Pulmonary artery endothelial cell (primary cell): Measurements from ENCODE around the gene TTLL9. TPM values are rescaled to one million over a fixed set of nuclear protein-coding genes. Genes with fewer than 3 reads are reported as not detected.
"Not testable (repeated sequence)": the region's sequence is repeated elsewhere in the genome, so short reads cannot be mapped to it uniquely, and the experiment has no call there.

Source experiments
- DNase-seq: peaks from one replicate; pipeline ENCODE4 v3.0.0-alpha.2; 2011; ENCODE audit warnings: low read depth, low spot score
- total RNA-seq: library from RNA; depleted of rRNA; stranded (reverse); fragments of >200 nt; gene quantifications from 2 replicates; pipeline ENCODE4 v1.2.3, GENCODE V29; 2014

TTLL9 gene
- 0.04 and 0.07 TPM in 2 replicates for total RNA-seq

GRCh38 chr20:31869942-31870725, at the start of gene TTLL9, which contains the start of gene DUSP15:
TSS of gene TTLL9 (plus strand) at chr20:31870634. CDS start at chr20:31871127, 493 bp downstream.
TSS of gene DUSP15 (minus strand) at chr20:31870527. CDS start at chr20:31870337, 190 bp downstream.
- DNase-seq: no peak

DNA sequence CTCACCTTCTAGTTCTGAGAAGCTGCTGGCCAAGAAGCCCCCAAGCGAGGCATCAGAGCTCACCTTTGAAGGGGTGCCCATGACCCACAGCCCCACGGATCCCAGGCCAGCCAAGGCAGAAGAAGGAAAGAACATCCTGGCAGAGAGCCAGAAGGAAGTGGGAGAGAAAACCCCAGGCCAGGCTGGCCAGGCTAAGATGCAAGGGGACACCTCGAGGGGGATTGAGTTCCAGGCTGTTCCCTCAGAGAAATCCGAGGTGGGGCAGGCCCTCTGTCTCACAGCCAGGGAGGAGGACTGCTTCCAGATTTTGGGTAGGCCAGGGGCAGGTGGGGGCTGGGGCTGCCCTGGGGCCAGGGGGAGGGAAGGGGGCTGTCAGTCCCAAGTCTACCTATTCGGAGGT, 49.0 kb upstream of the TTLL9 start:
- no peak for DNase-seq

DNA sequence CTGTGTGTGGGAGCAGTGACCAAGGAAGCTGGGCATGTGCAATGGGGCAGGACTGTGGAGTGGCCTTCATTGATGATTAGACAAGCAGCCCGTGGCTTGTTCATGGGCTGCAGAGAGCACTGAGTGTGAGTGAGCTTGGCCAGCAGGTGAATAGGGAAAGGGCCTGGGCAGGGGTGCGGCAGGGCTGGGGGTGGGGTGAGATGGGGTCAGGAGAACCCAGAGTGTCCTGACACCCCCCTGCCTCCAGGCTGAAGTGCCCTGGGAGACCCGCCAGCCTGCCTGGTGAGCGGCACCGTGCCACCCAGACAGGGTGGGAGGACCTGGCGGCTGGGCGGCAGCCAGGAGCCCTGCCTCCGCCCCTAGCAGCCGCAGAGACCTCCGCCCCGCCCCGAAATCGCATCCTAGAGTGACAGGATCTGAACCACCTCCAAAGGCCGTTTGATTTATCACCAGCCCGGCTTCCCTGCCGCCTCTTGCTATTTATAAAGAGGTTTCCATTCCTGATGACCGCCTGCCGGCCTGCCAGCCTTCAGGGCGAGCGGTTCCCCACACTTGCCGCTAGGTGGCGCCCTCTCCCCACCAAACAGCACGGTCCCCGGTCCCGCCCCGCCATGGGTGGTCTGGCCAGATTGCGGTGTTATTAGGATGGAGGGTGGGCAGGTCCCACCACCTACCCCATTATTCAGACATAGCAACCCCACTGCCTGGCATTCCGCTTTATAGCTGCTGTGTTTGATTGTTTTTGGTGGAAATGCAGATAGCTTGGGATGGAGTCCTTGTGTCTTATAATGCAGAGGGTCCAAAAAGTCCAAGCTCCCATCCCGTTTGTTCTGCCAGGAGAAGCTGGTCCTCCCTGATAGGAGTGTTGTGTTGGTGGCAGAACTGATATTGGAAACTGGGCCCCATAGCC, 47.8 kb upstream of the TTLL9 start:
- no peak for DNase-seq

- no peak for DNase-seq
Measured at GRCh38 chr20:31823360-31824124, 46.9 kb upstream of the TTLL9 start.

DNA sequence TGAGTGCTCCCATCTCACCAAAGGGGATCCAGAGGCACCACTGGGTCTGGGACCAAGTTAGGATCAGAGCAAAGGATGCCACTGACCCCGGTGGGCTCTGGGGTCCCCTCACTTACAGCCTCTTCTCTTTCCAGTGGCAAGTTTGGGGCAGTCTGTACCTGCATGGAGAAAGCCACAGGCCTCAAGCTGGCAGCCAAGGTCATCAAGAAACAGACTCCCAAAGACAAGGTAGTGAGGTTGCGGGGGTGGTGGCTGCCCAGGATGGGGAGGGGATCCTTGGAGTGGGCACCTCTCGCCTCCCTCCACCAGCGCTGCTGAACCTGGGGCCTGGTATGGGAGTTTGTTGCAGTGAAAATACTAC, 46.3 kb upstream of the TTLL9 start:
- no peak for DNase-seq

GRCh38 chr20:31824554-31825313, 45.7 kb upstream of the TTLL9 start:
- no peak for DNase-seq

DNA sequence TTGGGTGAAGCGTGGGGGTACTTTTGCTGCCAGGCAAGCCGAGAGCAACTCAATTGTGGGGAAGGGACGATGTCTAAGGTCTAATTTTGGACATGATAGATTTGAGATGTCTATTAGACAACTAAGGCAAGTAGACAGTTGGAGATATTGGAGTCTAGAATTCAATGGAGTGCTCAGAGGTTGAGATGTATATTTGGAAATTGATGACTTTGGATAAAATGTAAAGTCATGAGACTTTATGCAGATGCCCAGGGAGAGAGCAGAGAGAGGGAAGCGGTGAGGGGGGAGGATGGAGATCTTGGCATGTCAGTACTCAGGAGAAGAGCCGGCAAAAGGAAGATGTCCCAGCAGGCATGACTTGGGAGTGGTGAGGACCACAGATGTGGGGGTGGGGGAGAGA, 44.4 kb upstream of the TTLL9 start:
- no peak for DNase-seq

- DNase-seq: no peak
Measured at GRCh38 chr20:31827059-31827458, 43.4 kb upstream of the TTLL9 start.

- not testable (repeated sequence) for DNase-seq
Measured at GRCh38 chr20:31828016-31828415, 42.4 kb upstream of the TTLL9 start.

DNA sequence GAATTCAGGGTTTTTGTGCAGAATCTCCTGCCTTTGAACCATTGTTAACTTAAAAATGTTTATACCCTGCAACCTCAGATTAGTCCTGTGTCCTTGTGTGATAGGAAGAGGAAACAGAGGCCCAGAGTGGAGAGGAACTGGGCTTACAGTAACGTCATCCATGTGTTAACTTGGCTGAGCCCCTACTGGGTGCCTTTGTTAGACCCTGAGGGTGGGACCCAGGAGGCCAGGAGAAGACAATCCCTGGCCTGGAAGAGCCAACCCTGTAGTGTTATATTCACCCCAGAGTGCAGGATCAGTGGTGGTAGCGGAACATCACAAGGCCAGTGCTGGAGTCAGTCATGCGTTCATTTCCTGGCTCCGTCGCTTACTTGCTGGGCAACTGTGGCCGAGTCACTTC, 40.7 kb upstream of the TTLL9 start:
- no peak for DNase-seq

DNA sequence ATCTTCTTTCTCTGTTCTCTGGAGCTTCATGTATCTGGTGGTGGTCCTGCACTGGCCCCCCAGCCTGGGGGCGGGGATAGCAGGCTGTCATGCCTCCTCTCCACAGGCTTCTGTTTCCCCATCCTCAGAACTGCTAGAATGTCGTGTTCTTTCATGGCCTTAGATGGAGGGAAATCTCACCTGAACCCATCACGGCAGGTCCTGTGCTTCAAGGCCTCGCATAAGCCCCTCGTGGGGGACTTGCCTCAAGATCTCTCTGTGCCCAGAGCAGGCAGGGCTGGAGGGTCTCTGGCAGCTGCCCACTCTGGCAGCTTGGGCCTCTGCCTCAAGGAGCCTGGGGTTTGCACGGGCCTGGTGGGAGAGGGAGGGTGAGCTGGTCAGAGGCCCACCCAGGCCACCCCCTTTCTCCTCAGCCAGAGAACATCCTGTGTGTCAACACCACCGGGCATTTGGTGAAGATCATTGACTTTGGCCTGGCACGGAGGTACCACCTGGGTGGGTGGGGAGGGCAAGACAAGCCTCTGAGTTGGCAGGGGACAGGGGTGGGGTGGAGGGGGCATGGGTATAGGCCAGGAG, 39.9 kb upstream of the TTLL9 start:
- DNase-seq: no peak

DNA sequence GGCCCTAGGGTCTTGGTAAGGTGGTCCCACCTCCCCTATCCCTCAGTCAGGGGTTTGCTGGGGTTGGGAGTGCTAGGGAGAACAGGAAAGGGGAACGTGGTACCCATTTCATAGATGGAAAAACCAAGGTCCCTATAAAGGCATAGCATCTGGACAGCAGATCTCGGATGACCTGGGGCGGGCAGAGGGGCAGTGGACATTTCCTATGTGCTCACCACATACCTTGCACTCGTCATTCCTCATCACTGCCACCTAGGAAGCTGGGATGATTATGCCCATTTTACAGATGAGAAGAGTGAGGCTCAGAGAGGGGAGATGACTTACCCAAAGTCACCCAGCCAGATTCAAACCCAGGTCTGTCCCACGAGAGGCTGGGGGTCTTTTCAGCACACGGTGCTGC, 39.2 kb upstream of the TTLL9 start:
- no peak for DNase-seq

- DNase-seq: no peak
Measured at GRCh38 chr20:31831771-31832306, 38.6 kb upstream of the TTLL9 start.

DNA sequence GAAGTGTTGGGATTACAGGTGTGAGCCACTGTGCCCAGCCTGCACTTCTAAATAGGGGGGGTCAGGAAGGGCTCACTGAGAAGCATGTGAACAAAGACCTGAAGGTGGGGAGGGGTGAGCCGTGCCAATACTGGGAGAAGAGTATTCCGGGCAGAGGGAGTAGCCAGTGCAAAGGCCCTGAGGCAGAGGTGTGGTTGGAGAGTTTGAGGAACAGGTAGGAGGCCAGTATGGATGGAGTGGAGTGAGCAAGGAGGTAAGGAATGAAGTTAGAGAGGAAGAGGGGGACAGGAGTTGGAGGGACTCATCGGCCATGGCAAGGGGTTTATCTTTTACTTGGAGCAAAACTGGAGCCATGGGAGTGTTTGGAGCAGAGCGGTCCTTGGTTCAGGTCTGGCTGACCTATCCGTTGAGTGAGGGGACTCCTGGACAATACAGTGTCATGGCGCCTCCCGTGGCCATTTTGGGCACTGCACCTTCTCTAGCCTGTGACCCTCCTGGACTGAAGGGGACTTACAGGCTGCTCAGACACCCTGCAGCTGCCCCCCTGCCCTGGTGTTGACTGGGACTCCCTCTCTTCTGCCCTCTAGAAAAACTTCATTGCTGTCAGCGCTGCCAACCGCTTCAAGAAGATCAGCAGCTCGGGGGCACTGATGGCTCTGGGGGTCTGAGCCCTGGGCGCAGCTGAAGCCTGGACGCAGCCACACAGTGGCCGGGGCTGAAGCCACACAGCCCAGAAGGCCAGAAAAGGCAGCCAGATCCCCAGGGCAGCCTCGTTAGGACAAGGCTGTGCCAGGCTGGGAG, 37.1 kb upstream of the TTLL9 start:
- DNase-seq: no peak

- DNase-seq: no peak
Measured at GRCh38 chr20:31833931-31834521, 36.4 kb upstream of the TTLL9 start.

DNA sequence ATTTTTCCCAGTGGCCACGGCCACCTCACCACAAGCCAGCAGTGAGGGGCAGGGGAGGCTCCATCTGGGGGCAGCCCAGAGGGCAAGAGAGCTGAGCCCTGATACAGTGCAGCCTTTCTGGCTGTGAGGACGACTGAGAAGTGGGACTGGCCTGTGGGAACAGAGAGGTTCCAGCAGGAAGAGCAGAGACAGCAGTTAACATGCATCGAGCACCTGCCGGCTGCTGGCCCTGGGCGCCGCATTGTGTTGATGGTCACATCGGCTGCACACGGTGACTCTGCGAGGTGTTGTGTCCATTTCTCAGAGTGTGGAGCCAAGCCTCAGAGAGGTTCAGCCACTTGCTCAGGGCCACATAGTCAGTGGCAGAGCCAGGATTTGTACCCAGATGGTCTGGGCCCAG, 34.9 kb upstream of the TTLL9 start:
- DNase-seq: no peak

- peak; percentile 50 for DNase-seq
Measured at GRCh38 chr20:31835977-31836852, 34.2 kb upstream of the TTLL9 start.
